HFFc6 (cell line): ENCODE results near the gene CCDC148. TPM values are rescaled to one million over a fixed set of nuclear protein-coding genes. Genes with fewer than 3 reads are reported as not detected.
A peak's percentile ranks its signal among the peaks of the same experiment; 100 is the strongest.

Source experiments
- DNase-seq: peaks from one replicate; pipeline ENCODE4 v3.0.0-alpha.2; 2018
- H3K27ac Mint-ChIP-seq: 2 replicates; pipeline ENCODE4 v1.8.0; 2020; ENCODE audit warnings: mild to moderate bottlenecking, mixed read lengths
- H3K27me3 Mint-ChIP-seq: 2 replicates; pipeline ENCODE4 v1.8.0; 2021; ENCODE audit warnings: mild to moderate bottlenecking, moderate library complexity, mixed read lengths; ENCODE audit not compliant: insufficient read depth
- H3K36me3 Mint-ChIP-seq: 2 replicates; pipeline ENCODE4 v1.8.0; 2021; ENCODE audit warnings: low read depth, mixed read lengths
- H3K4me1 Mint-ChIP-seq: 2 replicates; pipeline ENCODE4 v1.8.0; 2020; ENCODE audit warnings: low read depth, mixed read lengths
- H3K4me3 Mint-ChIP-seq: 2 replicates; pipeline ENCODE4 v1.8.0; 2020; ENCODE audit warnings: mild to moderate bottlenecking, moderate library complexity, mixed read lengths
- H3K9me3 Mint-ChIP-seq: 2 replicates; pipeline ENCODE4 v1.8.0; 2020; ENCODE audit warnings: mild to moderate bottlenecking, mixed read lengths
- CTCF ChIP-seq: fragments of 200-600 bp; sonication (generic); IDR thresholded peaks from 2 replicates; pipeline ENCODE4 v1.5.0; 2021; ENCODE audit warnings: antibody characterized with exemption, mild to moderate bottlenecking
- total RNA-seq, 6 experiments: library from RNA; stranded (reverse); fragmentation: NEBNext Ultra II Directional; extraction: Animal tissue kit (Norgen Biotek cat#: 25700); gene quantifications; 2 replicates in 1 of 6; 3 replicates in 5 of 6; pipeline ENCODE4 v1.2.3, GENCODE V29; 2021

CCDC148 gene
- total RNA-seq, 6 experiments from 2014 or later: 0.66 to 1.3 (median 0.84) TPM

- H3K4me1 Mint-ChIP-seq: peaks cover 52% of the 10 kb centered on the region
- H3K4me3 Mint-ChIP-seq: peak overlapping the region; percentile 77
- H3K27ac Mint-ChIP-seq: peak overlapping the region; percentile 68
- peaks cover 52% of the 10 kb centered on the region for H3K36me3 Mint-ChIP-seq
- H3K9me3 Mint-ChIP-seq: peaks cover 41% of the 10 kb centered on the region
- H3K27me3 Mint-ChIP-seq: no peaks in the 10 kb centered on the region
- no peak for DNase-seq
- TF ChIP-seq CTCF: no peak
Observed at GRCh38 chr2:158413581-158413980, 43.0 kb downstream of the CCDC148 start.

GRCh38 chr2:158412206-158412605, 44.3 kb downstream of the CCDC148 start:
- Mint-ChIP-seq H3K27me3 (no peaks in the 10 kb centered on the region), H3K4me3 (peak overlapping the region; percentile 31), H3K4me1 (peaks cover 54% of the 10 kb centered on the region), H3K9me3 (peaks cover 41% of the 10 kb centered on the region), H3K36me3 (peaks cover 52% of the 10 kb centered on the region), H3K27ac (peak overlapping the region; percentile 65)
- no peak for TF ChIP-seq CTCF
- DNase-seq: peak; percentile 56

GRCh38 chr2:158411748-158412147, 44.8 kb downstream of the CCDC148 start:
- Mint-ChIP-seq H3K9me3 (peaks cover 40% of the 10 kb centered on the region), H3K4me1 (peaks cover 58% of the 10 kb centered on the region), H3K4me3 (peak overlapping the region; percentile 31), H3K27ac (peak overlapping the region; percentile 65), H3K36me3 (peaks cover 49% of the 10 kb centered on the region), H3K27me3 (no peaks in the 10 kb centered on the region)
- no peak for DNase-seq
- no peak for TF ChIP-seq CTCF

- Mint-ChIP-seq H3K4me1 (peaks cover 44% of the 10 kb centered on the region), H3K27me3 (no peaks in the 10 kb centered on the region), H3K4me3 (no peak overlapping the region), H3K36me3 (peaks cover 35% of the 10 kb centered on the region), H3K27ac (no peak overlapping the region), H3K9me3 (peaks cover 27% of the 10 kb centered on the region)
- no peak for DNase-seq
- TF ChIP-seq CTCF: no peak
Observed at GRCh38 chr2:158410132-158410531, 46.4 kb downstream of the CCDC148 start.

- Mint-ChIP-seq H3K4me1 (peaks cover 23% of the 10 kb centered on the region), H3K27ac (no peak overlapping the region)
- TF ChIP-seq CTCF: no peak
Observed at GRCh38 chr2:158407031-158407430, 49.5 kb downstream of the CCDC148 start.

GRCh38 chr2:158405341-158405740, 51.2 kb downstream of the CCDC148 start:
- no peak overlapping the region for H3K27ac Mint-ChIP-seq
- no peak for TF ChIP-seq CTCF
- H3K36me3 Mint-ChIP-seq: peaks cover 13% of the 10 kb centered on the region
- peaks cover 10% of the 10 kb centered on the region for H3K9me3 Mint-ChIP-seq
- no peaks in the 10 kb centered on the region for H3K27me3 Mint-ChIP-seq
- no peak for DNase-seq
- no peak overlapping the region for H3K4me3 Mint-ChIP-seq
- peaks cover 16% of the 10 kb centered on the region; the same call in 1 of the 2 replicates for H3K4me1 Mint-ChIP-seq

More at GRCh38 chr2:158407031-158407430, 49.5 kb downstream of the CCDC148 start:
- Mint-ChIP-seq H3K4me3 (no peak overlapping the region), H3K36me3 (peaks cover 29% of the 10 kb centered on the region), H3K27me3 (no peaks in the 10 kb centered on the region), H3K9me3 (peaks cover 23% of the 10 kb centered on the region)
- DNase-seq: no peak
